Measurements from ENCODE around the gene TAAR8.
"Not testable (repeated sequence)": the region's sequence is repeated elsewhere in the genome, so short reads cannot be mapped to it uniquely, and the experiment has no call there.

Gene TAAR8

GRCh38 chr6:132524646-132525045 is 27.8 kb upstream of the TAAR8 start:
- H3K4me3 ChIP-seq (replicated peaks; ENCODE audit: low read depth, low read length), result no peak overlapping the region
- no peak for DNase-seq (ENCODE audit: extremely low read depth, low read depth)
- TF ChIP-seq, protein P1, sequence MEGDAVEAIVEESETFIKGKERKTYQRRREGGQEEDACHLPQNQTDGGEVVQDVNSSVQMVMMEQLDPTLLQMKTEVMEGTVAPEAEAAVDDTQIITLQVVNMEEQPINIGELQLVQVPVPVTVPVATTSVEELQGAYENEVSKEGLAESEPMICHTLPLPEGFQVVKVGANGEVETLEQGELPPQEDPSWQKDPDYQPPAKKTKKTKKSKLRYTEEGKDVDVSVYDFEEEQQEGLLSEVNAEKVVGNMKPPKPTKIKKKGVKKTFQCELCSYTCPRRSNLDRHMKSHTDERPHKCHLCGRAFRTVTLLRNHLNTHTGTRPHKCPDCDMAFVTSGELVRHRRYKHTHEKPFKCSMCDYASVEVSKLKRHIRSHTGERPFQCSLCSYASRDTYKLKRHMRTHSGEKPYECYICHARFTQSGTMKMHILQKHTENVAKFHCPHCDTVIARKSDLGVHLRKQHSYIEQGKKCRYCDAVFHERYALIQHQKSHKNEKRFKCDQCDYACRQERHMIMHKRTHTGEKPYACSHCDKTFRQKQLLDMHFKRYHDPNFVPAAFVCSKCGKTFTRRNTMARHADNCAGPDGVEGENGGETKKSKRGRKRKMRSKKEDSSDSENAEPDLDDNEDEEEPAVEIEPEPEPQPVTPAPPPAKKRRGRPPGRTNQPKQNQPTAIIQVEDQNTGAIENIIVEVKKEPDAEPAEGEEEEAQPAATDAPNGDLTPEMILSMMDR (IDR thresholded peaks at IDR 0.05; ENCODE audit: low read depth, low read length, missing control alignments), result no peak

- DNase-seq (ENCODE audit: extremely low read depth, low read depth), result no peak
- TF ChIP-seq, protein P1 (IDR thresholded peaks at IDR 0.05; ENCODE audit: low read depth, low read length, missing control alignments), result no peak
- H3K4me3 ChIP-seq (replicated peaks; ENCODE audit: low read depth, low read length), result no peak overlapping the region
Observed at GRCh38 chr6:132525866-132526265, 26.6 kb upstream of the TAAR8 start.

DNA sequence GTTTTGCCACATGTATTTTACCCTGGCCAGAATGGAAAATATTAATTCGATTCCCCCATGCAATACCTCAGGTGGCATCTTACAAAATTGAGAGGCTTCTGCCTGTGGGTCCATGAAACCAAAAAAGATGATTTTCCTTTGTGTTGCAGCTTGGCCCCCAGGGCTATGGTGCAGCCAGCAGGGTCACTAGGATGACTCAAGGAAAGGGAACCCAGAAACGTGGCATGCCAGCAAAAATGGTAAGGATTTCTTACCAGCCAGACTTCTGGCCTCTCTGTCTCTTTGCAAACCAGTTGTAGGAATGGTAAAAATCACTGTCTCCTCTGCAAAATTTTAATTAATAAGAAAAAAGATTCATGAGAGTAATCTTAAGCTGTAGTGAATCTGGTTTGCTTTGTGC is 26.0 kb upstream of the TAAR8 start:
- no peak overlapping the region for H3K4me3 ChIP-seq (replicated peaks; ENCODE audit: low read depth, low read length)
- no peak for DNase-seq (ENCODE audit: extremely low read depth, low read depth)
- TF ChIP-seq, protein P1 (IDR thresholded peaks at IDR 0.05; ENCODE audit: low read depth, low read length, missing control alignments), result no peak

- TF ChIP-seq, protein P1 (IDR thresholded peaks at IDR 0.05; ENCODE audit: low read depth, low read length, missing control alignments), result no peak
- DNase-seq (ENCODE audit: extremely low read depth, low read depth), result no peak
- H3K4me3 ChIP-seq (replicated peaks; ENCODE audit: low read depth, low read length), result no peak overlapping the region
Observed at GRCh38 chr6:132527791-132528190, 24.7 kb upstream of the TAAR8 start.

- H3K4me3 ChIP-seq (replicated peaks; ENCODE audit: low read depth, low read length), result no peak overlapping the region
- TF ChIP-seq, protein P1 (IDR thresholded peaks at IDR 0.05; ENCODE audit: low read depth, low read length, missing control alignments), result peak; percentile 73
- DNase-seq (ENCODE audit: extremely low read depth, low read depth), result peak; percentile 26
Observed at GRCh38 chr6:132530293-132530974, 22.0 kb upstream of the TAAR8 start.

DNA sequence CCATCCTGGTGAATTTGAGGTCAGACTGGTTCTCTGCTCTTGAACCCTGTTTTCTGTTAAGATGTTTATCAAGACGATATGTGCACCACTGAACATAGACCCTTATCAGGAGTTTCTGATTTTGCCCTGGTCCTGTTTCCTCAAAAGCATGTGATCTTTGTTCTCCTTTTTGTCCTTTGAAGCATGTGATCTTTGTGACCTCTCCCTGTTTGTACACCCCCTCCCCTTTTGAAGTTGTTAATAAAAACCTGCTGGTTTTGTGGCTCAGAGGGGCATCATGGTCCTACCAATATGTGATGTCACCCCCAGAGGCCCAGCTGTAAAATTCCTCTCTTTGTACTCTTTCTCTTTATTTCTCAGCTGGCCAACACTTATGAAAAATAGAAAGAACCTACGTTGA is 17.9 kb upstream of the TAAR8 start:
- not testable (repeated sequence) for H3K4me3 ChIP-seq (replicated peaks; ENCODE audit: low read depth, low read length); DNase-seq (ENCODE audit: extremely low read depth, low read depth)

- no peak overlapping the region for H3K4me3 ChIP-seq (replicated peaks; ENCODE audit: low read depth, low read length)
- DNase-seq (ENCODE audit: extremely low read depth, low read depth), result no peak
- TF ChIP-seq, protein P1 (IDR thresholded peaks at IDR 0.05; ENCODE audit: low read depth, low read length, missing control alignments), result no peak
Observed at GRCh38 chr6:132537145-132537544, 15.3 kb upstream of the TAAR8 start.
